ENCODE measurements around the gene TMEM147.

TMEM147 gene

GRCh38 chr19:35582760-35583159, 37.3 kb downstream of the TMEM147 start:
- TF ChIP-seq CTCF (IDR thresholded peaks at IDR 0.05; ENCODE audit: insufficient read depth, low read length) (no peak), POLR2AphosphoS5 (IDR thresholded peaks at IDR 0.05; ENCODE audit: low read depth) (no peak), REST (IDR thresholded peaks at IDR 0.05; ENCODE audit: insufficient replicate concordance, low read depth) (no peak), GABPA (IDR thresholded peaks at IDR 0.05; ENCODE audit: low read depth) (no peak), SPI1 (IDR thresholded peaks at IDR 0.05; ENCODE audit: borderline replicate concordance, low read depth) (no peak)
- Histone ChIP-seq H3K27ac (replicated peaks) (no peak overlapping the region), H3K4me3 (replicated peaks; ENCODE audit: insufficient read depth, low read length) (no peak overlapping the region), H3K27me3 (ENCODE audit: insufficient read depth, poor library complexity, severe bottlenecking) (no peaks in the 10 kb centered on the region)
- no peak for DNase-seq (ENCODE audit: low read depth in 1 of 2, low spot score in 1 of 2)

DNA sequence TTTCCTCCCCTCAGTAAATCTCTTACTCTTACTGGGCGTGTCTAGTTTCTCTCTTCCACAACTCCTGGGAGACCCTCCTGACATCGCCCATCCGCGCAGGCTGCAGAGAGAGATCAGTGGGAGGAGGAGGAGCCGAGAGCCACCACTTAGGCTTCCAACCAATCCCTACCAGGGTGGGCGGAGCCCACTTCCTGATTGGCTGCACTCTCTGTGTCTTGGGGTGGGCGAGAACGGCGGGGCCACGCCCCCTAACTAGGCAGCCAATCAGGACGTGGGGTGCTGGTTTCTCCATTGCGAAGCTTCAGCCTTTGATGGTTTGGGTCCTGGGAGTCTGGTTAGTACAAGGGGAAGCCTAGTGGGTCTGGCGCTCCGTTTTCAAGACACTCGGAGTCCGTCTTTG, 40.4 kb downstream of the TMEM147 start, which contains the start of gene PMIS2:
TSS of gene PMIS2 (plus strand) at position 326 of the 400 bp plus-strand sequence. CDS start 87 bp downstream, outside the sequence.
- Histone ChIP-seq H3K27me3 (ENCODE audit: insufficient read depth, poor library complexity, severe bottlenecking) (no peaks in the 10 kb centered on the region), H3K27ac (replicated peaks) (no peak within 1 kb of the TSS), H3K4me3 (replicated peaks; ENCODE audit: insufficient read depth, low read length) (no peak within 1 kb of the TSS)
- TF ChIP-seq GABPA (IDR thresholded peaks at IDR 0.05; ENCODE audit: low read depth) (no peak), SPI1 (IDR thresholded peaks at IDR 0.05; ENCODE audit: borderline replicate concordance, low read depth) (no peak), REST (IDR thresholded peaks at IDR 0.05; ENCODE audit: insufficient replicate concordance, low read depth) (no peak), POLR2AphosphoS5 (IDR thresholded peaks at IDR 0.05; ENCODE audit: low read depth) (no peak), CTCF (IDR thresholded peaks at IDR 0.05; ENCODE audit: insufficient read depth, low read length) (no peak)
- DNase-seq (ENCODE audit: low read depth in 1 of 2, low spot score in 1 of 2), result no peak

GRCh38 chr19:35587321-35587720, 41.9 kb downstream of the TMEM147 start:
- no peaks in the 10 kb centered on the region for H3K27me3 ChIP-seq (ENCODE audit: insufficient read depth, poor library complexity, severe bottlenecking)
- TF ChIP-seq REST (IDR thresholded peaks at IDR 0.05; ENCODE audit: insufficient replicate concordance, low read depth), result no peak
- TF ChIP-seq CTCF (IDR thresholded peaks at IDR 0.05; ENCODE audit: insufficient read depth, low read length), result no peak
- H3K27ac ChIP-seq (replicated peaks), result no peak overlapping the region
- H3K4me3 ChIP-seq (replicated peaks; ENCODE audit: insufficient read depth, low read length), result no peak overlapping the region
- DNase-seq (ENCODE audit: low read depth in 1 of 2, low spot score in 1 of 2), result no peak

Data from HL-60 (cell line).